GM12865 (cell line): ENCODE data around the gene RNF26.

ENCODE experiments used
- DNase-seq: peaks from one replicate; pipeline ENCODE4 v3.0.0; 2010; ENCODE audit warnings: low read depth
- H3K4me3 ChIP-seq: 2 replicates; pipeline ENCODE4 v1.5.1; 2011; ENCODE audit warnings: mild to moderate bottlenecking, low read depth, low read length, control low read depth
- CTCF ChIP-seq: IDR thresholded peaks from 2 replicates; pipeline ENCODE4 v1.5.1; 2011; ENCODE audit warnings: low read length, control low read depth, low read depth, inconsistent platforms; ENCODE audit not compliant: insufficient read depth; ENCODE audit errors: missing control alignments

Gene RNF26

GRCh38 chr11:119306373-119306890 lies 27.9 kb upstream of the RNF26 start:
- DNase-seq = no peak
- no peak for TF ChIP-seq CTCF
- H3K4me3 ChIP-seq = no peak overlapping the region

- TF ChIP-seq CTCF = no peak
- DNase-seq = no peak
- H3K4me3 ChIP-seq = no peak overlapping the region
Observed at GRCh38 chr11:119307219-119307618, 27.1 kb upstream of the RNF26 start.

- no peak for TF ChIP-seq CTCF
- DNase-seq = no peak
- H3K4me3 ChIP-seq = no peak overlapping the region
Observed at GRCh38 chr11:119307974-119308373, 26.4 kb upstream of the RNF26 start.

- DNase-seq = no peak
- TF ChIP-seq CTCF = no peak
- no peak overlapping the region for H3K4me3 ChIP-seq
Observed at GRCh38 chr11:119309411-119309810, 24.9 kb upstream of the RNF26 start.

- DNase-seq = no peak
- no peak for TF ChIP-seq CTCF
- no peak overlapping the region for H3K4me3 ChIP-seq
Observed at GRCh38 chr11:119309953-119310681, 24.2 kb upstream of the RNF26 start.

GRCh38 chr11:119310682-119311052 lies 23.7 kb upstream of the RNF26 start:
- DNase-seq = no peak
- no peak for TF ChIP-seq CTCF

GRCh38 chr11:119314726-119315125 lies 19.6 kb upstream of the RNF26 start:
- DNase-seq = no peak
- TF ChIP-seq CTCF = no peak
- H3K4me3 ChIP-seq = no peak overlapping the region

More at GRCh38 chr11:119310682-119311052, 23.7 kb upstream of the RNF26 start:
- H3K4me3 ChIP-seq = no peak overlapping the region
